NCI-H345 (cell line): ENCODE data around the gene TBCK.

ENCODE experiments used
- DNase-seq: peaks from one replicate; lab custom pipeline; 2025; lab: John Stamatoyannopoulos, UW

TBCK gene

GRCh38 chr4:106287353-106287969 lies 28.5 kb downstream of the TBCK start:
- DNase-seq: no peak

- DNase-seq: no peak
Observed at GRCh38 chr4:106286611-106287010, 29.4 kb downstream of the TBCK start.

DNA sequence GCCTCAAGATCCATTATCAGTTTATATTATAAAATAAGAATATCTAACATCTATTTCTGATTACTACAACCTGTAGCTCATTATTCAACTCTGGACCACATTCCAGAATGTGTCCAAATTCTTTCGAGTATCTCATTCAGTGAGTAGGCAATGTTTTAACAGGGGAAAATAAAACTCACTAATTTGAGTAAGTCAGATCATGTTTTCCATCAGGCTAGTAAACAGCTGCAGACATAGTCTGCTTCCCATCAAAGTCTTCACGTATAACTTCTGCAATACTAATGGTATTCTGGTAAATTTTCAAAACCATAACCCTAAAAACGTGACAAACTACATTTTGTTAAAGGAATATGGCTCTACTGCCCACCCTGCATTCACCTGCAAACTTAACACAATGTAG lies 31.8 kb downstream of the TBCK start:
- no peak for DNase-seq

DNA sequence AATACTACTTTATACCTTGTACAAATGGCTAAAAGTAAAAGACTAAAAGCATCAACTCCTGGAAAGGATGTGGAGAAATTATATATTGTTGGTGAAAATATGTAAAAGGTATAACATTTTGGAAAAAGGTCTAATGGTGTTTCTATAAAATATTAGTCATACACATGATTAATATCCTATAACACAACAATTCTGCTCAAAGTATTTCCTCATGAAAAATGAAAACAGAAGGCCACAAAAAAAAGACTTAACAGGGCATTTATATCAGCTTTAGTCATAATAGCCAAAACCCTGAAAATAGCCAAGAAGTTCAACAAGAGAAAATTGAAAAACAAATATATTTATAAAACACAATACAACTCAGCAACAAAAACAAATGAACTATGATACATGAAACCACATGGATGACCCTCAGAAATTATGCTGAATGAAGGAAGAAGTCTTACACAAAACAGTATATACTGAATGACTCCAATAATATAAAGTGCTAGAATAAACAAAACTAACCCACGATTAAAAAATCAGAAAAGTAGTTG lies 38.8 kb downstream of the TBCK start:
- no peak for DNase-seq

DNA sequence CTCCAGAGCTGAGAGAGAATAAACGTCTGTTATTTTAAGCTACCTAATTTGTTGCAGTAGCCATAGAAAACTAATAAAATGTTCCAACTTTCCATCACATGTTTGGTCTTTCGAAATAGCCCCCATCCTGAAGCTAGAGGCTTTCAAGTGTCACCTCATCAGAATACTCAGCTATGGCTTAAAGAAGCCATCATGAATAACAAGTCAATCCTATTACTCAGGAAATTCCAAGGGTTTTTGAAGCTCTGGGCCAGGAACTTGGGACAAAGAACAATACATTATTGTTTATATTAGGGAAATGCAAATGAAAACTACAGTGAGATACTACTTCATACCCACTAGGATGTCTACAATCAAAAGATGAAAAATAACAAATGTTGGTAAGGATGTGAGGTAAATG lies 42.2 kb downstream of the TBCK start:
- DNase-seq: no peak

GRCh38 chr4:106270736-106271135 lies 45.3 kb downstream of the TBCK start:
- no peak for DNase-seq

DNA sequence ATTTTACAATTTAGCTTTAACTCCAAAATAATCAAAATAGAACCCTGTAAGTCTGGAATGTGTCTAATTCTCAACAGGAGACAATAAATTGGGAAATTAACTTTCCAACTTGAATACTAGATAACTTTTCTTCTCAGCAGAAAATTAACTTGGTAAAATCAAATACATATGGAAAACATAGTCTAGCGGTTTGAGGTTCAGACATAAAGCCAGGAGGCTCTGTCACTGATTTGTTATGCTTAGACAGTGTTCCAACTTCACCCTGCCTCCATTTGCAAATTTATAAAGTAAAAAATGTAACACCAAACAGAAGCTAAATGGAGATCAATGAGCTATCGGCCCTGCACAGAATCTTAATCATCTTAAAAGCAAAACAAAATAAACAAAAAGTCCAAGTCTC lies 46.3 kb downstream of the TBCK start:
- no peak for DNase-seq

DNA sequence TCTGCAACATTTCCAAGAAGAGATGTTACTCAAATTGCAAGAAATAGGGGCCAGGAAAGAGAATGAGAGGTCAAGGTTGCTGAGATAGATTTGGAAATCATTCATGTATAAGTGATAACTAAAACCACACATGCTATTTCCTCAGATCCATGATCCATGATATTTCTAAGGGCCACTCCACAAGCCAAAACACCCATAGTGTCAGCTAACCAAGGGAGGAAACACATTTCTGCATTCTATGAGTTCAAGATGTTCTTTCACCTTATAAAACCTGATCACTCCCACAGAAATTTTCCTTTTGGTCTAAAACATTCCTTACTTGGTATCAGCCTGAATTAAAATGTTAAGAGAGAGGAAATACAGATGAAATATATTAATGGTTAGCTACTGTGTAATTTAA lies 47.2 kb downstream of the TBCK start:
- DNase-seq: no peak

GRCh38 chr4:106266201-106266600 lies 49.8 kb downstream of the TBCK start:
- DNase-seq: no peak

DNA sequence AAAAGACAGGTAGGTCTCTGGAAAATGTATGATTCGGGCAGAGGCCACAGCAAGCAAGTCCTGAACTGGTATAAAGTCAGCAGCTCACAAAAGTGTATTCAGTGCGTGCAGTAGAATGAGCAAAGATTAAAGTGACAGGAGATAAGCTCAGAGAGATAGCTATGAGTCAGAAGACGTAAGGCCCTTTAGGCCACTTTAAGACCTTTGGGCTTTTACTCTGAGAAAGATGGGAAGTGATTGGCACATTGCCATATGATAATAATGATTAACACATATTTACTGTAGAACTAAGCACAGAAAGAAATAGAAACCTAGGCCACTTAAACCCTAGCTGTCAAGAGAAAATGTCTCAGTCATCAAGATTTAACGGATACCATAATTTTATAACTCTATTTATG lies 51.7 kb downstream of the TBCK start:
- no peak for DNase-seq

DNA sequence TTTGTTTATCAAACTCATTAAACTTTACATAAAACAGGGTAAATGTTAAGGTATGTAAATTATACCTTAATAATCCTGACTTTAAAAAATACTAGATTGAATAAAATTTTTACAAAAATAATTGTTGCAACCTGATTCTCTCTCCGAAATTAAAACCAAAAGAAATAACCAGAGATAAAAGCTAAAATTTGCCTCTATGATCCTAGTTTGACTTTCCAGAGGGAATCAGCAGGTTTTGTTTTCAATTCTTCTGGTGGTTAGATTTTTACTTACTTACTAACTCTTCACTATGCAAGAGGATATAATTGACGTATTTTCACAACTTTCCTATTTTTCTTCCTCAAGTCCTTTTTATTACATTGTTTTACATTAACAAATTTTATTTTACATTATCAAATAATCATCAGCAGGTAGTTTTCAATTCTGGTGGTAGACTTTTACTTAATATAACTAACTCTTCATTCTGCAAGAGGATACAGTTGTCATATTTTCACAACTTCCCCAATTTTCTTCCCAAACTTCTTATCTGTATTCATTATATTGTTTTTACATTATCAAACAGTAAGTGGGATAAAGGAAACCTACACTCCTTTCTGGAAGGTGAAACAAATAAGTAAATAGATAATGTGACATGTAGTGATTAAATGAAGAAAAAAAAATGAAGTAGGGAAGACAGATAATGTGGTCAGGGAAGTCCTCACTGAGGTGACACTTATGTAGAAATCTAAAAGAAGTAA lies 52.2 kb downstream of the TBCK start:
- DNase-seq: no peak

DNA sequence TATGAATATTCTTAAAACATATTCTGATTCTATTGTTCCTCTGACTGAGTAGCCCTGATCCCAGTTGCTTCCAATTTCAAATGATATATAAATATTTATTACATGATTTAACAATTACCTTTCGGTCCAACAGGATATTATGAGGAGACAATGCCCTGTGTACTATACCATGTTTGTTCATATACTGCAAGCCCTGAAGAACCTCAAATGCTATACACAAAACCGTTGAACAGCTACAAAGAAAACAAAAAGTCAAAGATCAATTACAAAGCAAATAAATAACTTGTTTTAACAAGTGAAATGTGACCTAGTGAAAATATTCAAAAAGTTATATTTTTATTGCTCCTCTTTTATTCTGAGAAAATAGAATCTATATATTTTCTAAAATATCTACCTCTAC lies 54.0 kb downstream of the TBCK start:
- DNase-seq: no peak

GRCh38 chr4:106258145-106259045 lies 57.6 kb downstream of the TBCK start:
- no peak for DNase-seq

DNA sequence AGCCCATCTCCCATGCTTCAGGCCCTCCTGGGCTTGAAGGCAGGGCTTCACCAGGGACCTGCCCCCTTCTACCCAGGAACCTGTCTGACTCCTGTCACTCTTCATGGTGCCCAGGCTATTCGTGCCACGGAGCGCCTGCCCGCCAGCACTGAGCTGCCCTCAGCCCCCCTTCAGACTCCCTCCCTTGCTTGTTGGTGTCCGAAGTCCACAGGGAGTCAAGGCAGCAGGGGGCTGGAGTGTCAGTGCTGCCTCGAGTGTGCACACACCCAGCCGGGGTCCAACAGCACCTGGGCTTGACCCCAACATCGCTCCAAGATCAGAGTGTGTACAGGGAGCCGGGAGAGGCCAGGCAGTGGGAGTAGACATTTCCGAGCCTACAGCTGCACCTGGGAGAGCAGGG lies 59.8 kb downstream of the TBCK start:
- DNase-seq: no peak

- no peak for DNase-seq
Observed at GRCh38 chr4:106255195-106255594, 60.8 kb downstream of the TBCK start.

- DNase-seq: no peak
Observed at GRCh38 chr4:106253364-106254129, 62.5 kb downstream of the TBCK start.

- DNase-seq: no peak
Observed at GRCh38 chr4:106247600-106247999, 68.4 kb downstream of the TBCK start.

DNA sequence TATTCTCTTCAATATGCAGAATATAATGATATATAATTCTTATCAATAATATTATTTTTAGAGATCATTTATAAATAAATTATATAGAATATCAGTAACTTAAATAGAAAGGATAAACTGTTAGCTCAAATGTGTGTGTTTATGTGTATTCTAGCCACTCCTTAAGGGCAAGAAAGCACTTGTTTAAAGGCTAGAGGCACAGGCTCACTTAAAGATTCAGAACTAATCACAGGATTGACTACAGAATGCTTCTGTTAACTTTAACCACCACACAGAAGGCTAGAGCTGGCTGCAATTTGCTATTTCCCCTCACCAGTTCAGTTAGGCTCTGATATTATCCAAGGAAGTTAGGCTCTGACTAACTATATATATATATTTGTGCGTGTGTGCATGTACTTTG lies 69.6 kb downstream of the TBCK start:
- no peak for DNase-seq

- no peak for DNase-seq
Observed at GRCh38 chr4:106245176-106245575, 70.8 kb downstream of the TBCK start.

- DNase-seq: no peak
Observed at GRCh38 chr4:106240699-106241098, 75.3 kb downstream of the TBCK start.

DNA sequence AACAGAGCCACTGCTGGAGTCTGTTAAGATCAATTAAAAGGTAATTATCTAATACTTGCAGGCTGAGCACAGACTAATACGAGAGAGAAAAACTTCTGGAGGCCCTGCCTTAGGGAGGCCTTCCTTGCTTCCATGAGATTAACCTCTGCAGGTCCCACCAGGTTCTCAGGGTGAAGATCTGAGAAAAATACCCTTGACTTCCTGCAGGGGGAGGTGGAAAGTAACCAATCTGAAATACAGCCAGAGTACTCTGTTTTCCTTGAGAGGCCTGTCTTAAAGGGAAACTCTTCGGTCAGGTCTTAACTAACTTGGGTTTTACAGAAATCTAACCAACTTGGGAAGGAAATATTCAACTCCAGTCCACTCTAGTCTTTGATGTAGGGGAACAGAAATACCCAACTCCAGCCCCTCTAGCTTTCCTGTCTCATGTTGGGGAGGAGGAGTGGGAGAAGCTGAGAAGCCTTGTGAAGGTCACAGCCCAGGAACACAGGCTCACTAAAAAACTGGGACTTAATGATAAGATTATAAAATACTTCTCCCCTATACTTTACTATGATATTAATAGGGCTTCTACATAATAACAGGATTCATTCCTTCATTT lies 77.1 kb downstream of the TBCK start:
- no peak for DNase-seq

DNA sequence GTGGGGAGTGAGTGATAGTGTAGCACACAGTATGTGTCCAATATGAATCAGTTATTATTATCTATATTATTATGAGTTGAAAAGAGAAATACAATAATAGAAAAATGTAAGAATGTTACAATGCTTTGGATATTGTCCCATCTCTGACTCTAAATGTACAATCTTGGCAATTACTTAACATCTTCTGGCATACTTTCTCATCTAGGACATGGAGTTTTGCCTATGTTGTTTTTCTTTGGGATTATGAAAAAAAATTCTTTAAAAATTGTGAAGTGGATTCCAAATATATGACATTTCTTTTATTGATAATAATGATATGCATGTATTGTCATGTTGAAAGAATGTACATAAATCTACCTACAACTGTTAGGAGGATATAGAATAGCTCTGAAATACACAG lies 84.1 kb downstream of the TBCK start:
- no peak for DNase-seq
